ENCODE measurements around the gene PLB1. TPM values are rescaled to one million over a fixed set of nuclear protein-coding genes. Genes with fewer than 3 reads are reported as not detected.

PLB1 gene
- total and polyA plus RNA-seq, 2 experiments from 2014 or later: 0.06 to 0.21 TPM

GRCh38 chr2:28558918-28559317 is 63.1 kb downstream of the PLB1 start:
- DNase-seq (ENCODE audit: low spot score) (no peak), ATAC-seq (no peak)
- H3K9me3 Mint-ChIP-seq: no peaks in the 10 kb centered on the region
- Histone ChIP-seq H3K79me2 (replicated peaks; ENCODE audit: insufficient read depth) (no peaks in the 10 kb centered on the region), H4K20me1 (replicated peaks; ENCODE audit: insufficient read depth) (no peaks in the 10 kb centered on the region), H3F3A (replicated peaks; ENCODE audit: low read depth) (no peaks in the 10 kb centered on the region), H2AFZ (no peak overlapping the region), H3K4me3 (no peak overlapping the region), H3K27me3 (ENCODE audit: insufficient read depth) (no peaks in the 10 kb centered on the region), H3K4me1 (ENCODE audit: insufficient read depth) (no peaks in the 10 kb centered on the region), H3K9me2 (ENCODE audit: insufficient read depth) (no peaks in the 10 kb centered on the region), H3K4me2 (no peak overlapping the region), H3K27ac (ENCODE audit: low read depth) (no peak overlapping the region), H3K36me3 (ENCODE audit: insufficient read depth) (no peaks in the 10 kb centered on the region)
- H3K27me3 Mint-ChIP-seq (ENCODE audit: insufficient read depth, low read depth, poor library complexity): peaks cover 4% of the 10 kb centered on the region
- no peaks in the 10 kb centered on the region for H3K36me3 Mint-ChIP-seq (ENCODE audit: low read depth)
- H3K27ac Mint-ChIP-seq: no peak overlapping the region
- H3K4me3 Mint-ChIP-seq: no peak overlapping the region
- TF ChIP-seq NANOG (IDR thresholded peaks at IDR 0.05; ENCODE audit: borderline replicate concordance) (no peak), STAT1 (IDR thresholded peaks at IDR 0.05; ENCODE audit: unreplicated experiment) (no peak), ZNF114 (CRISPR knock-in tag; IDR thresholded peaks at IDR 0.05) (no peak), POLR2AphosphoS5 (IDR thresholded peaks at IDR 0.05; ENCODE audit: low read depth) (no peak), EZH2phosphoT487 (IDR thresholded peaks at IDR 0.05; ENCODE audit: unreplicated experiment) (no peak)
- H3K4me1 Mint-ChIP-seq: 0 out of 3 replicates have a peak, but pooled peaks cover 4% of the 10 kb centered on the region

DNA sequence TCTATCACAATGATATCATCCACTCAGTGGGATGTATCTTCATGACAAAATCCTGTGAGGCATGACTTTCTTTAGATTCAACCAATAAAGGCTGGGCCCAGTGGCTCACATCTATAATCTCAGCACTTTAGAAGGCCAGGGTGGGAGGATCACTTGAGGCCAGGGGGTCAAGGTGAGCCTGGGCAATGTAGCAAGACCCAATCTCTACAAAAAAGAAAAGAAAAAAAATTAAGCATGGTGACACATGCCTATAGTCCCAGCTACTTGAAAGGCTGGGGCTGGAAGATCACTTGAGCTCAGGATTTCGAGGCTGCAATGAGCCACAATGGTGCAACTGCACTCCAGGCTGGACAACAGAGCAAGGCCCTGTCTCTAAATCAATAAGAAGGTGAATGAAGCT is 68.0 kb downstream of the PLB1 start:
- Histone ChIP-seq H3F3A (replicated peaks; ENCODE audit: low read depth) (no peaks in the 10 kb centered on the region), H3K36me3 (ENCODE audit: insufficient read depth) (no peaks in the 10 kb centered on the region), H3K79me2 (replicated peaks; ENCODE audit: insufficient read depth) (no peaks in the 10 kb centered on the region), H3K27me3 (ENCODE audit: insufficient read depth) (no peaks in the 10 kb centered on the region), H3K27ac (ENCODE audit: low read depth) (no peak overlapping the region), H3K4me3 (no peak overlapping the region), H3K4me1 (ENCODE audit: insufficient read depth) (peaks cover 8% of the 10 kb centered on the region; the same call in 1 of the 2 replicates), H3K9me2 (ENCODE audit: insufficient read depth) (no peaks in the 10 kb centered on the region), H3K4me2 (no peak overlapping the region), H4K20me1 (replicated peaks; ENCODE audit: insufficient read depth) (no peaks in the 10 kb centered on the region), H2AFZ (no peak overlapping the region)
- Mint-ChIP-seq H3K36me3 (ENCODE audit: low read depth) (no peaks in the 10 kb centered on the region), H3K27ac (no peak overlapping the region), H3K4me3 (no peak overlapping the region), H3K4me1 (peaks cover 12% of the 10 kb centered on the region), H3K27me3 (ENCODE audit: insufficient read depth, low read depth, poor library complexity) (peaks cover 9% of the 10 kb centered on the region), H3K9me3 (0 out of 3 replicates have a peak, but pooled peaks cover 4% of the 10 kb centered on the region)
- DNase-seq (ENCODE audit: low spot score) (no peak), ATAC-seq (no peak)
- no peak for TF ChIP-seq EZH2phosphoT487 (IDR thresholded peaks at IDR 0.05; ENCODE audit: unreplicated experiment)
- no peak for TF ChIP-seq EZH2 (IDR thresholded peaks at IDR 0.05; ENCODE audit: low read depth, unreplicated experiment)
- no peak for TF ChIP-seq CREB1 (CRISPR knock-in tag; IDR thresholded peaks at IDR 0.05; ENCODE audit: low read depth)
- TF ChIP-seq, protein P1, sequence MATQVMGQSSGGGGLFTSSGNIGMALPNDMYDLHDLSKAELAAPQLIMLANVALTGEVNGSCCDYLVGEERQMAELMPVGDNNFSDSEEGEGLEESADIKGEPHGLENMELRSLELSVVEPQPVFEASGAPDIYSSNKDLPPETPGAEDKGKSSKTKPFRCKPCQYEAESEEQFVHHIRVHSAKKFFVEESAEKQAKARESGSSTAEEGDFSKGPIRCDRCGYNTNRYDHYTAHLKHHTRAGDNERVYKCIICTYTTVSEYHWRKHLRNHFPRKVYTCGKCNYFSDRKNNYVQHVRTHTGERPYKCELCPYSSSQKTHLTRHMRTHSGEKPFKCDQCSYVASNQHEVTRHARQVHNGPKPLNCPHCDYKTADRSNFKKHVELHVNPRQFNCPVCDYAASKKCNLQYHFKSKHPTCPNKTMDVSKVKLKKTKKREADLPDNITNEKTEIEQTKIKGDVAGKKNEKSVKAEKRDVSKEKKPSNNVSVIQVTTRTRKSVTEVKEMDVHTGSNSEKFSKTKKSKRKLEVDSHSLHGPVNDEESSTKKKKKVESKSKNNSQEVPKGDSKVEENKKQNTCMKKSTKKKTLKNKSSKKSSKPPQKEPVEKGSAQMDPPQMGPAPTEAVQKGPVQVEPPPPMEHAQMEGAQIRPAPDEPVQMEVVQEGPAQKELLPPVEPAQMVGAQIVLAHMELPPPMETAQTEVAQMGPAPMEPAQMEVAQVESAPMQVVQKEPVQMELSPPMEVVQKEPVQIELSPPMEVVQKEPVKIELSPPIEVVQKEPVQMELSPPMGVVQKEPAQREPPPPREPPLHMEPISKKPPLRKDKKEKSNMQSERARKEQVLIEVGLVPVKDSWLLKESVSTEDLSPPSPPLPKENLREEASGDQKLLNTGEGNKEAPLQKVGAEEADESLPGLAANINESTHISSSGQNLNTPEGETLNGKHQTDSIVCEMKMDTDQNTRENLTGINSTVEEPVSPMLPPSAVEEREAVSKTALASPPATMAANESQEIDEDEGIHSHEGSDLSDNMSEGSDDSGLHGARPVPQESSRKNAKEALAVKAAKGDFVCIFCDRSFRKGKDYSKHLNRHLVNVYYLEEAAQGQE (IDR thresholded peaks at IDR 0.05; ENCODE audit: unreplicated experiment): no peak
- TF ChIP-seq ZNF331 (CRISPR knock-in tag; IDR thresholded peaks at IDR 0.05; ENCODE audit: low read depth): no peak
- TF ChIP-seq POLR2AphosphoS5 (IDR thresholded peaks at IDR 0.05; ENCODE audit: low read depth): no peak
- TF ChIP-seq NANOG (IDR thresholded peaks at IDR 0.05; ENCODE audit: borderline replicate concordance): no peak
- no peak for TF ChIP-seq ETS1 (IDR thresholded peaks at IDR 0.05)
- no peak for TF ChIP-seq ZNF114 (CRISPR knock-in tag; IDR thresholded peaks at IDR 0.05)
- TF ChIP-seq JUNB (IDR thresholded peaks at IDR 0.05; ENCODE audit: unreplicated experiment): no peak
- no peak for TF ChIP-seq CTCF (conservative IDR thresholded peaks at IDR 0.05; ENCODE audit: low read depth in 2 of 2)
